Endothelial cell of umbilical vein (primary cell): ENCODE results near the gene WASHC2C.
"Not testable (repeated sequence)": the region's sequence is repeated elsewhere in the genome, so short reads cannot be mapped to it uniquely, and the experiment has no call there.

Experiments
- CTCF ChIP-seq, 2 donors: IDR thresholded peaks; 1 replicate in 1 of 2; 2 replicates in 1 of 2; pipeline ENCODE4 v1.5.1; 2011; ENCODE audit warnings: low read length in 2 of 2, mild to moderate bottlenecking in 2 of 2, moderate library complexity in 2 of 2, control low read depth in 1 of 2, inconsistent platforms in 1 of 2, low read depth in 1 of 2; ENCODE audit not compliant: insufficient read depth in 1 of 2; ENCODE audit errors: extremely low read depth in 1 of 2
- EZH2 ChIP-seq: IDR thresholded peaks from 2 replicates; pipeline ENCODE4 v1.6.1; 2012; ENCODE audit warnings: borderline replicate concordance, low read depth, mild to moderate bottlenecking, moderate library complexity, low read length, inconsistent platforms; ENCODE audit not compliant: severe bottlenecking
- POLR2A ChIP-seq: IDR thresholded peaks from 2 replicates; pipeline ENCODE4 v1.6.1; 2012; ENCODE audit warnings: low read depth, mild to moderate bottlenecking, control low read depth, low read length
- POLR2AphosphoS5 ChIP-seq: IDR thresholded peaks from 2 replicates; pipeline ENCODE4 v1.6.1; 2012; ENCODE audit warnings: low read depth, mild to moderate bottlenecking, control low read depth, low read length, moderate library complexity; ENCODE audit not compliant: insufficient read depth

DNA sequence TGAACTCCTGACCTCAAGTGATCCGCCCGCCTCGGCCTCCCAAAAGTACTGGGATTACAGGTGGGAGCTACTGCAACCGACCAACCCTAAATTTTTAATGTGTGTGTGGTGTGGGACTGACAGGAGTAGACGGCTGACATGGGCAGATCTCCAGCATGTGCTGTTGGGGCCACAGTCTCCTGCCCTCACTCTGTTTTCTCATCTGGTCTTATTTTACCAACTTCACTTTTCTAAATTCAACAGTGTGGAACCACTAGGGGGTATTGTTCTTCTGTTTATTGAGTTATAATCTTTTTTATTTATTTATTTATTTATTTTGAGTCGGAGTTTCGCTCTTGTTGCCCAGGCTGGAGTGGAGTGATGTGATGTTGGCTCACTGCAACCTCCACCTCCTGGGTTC, 14.9 kb downstream of the WASHC2C start:
- not testable (repeated sequence) for TF ChIP-seq CTCF (IDR thresholded peaks at IDR 0.05; ENCODE audit: extremely low read depth in 1 of 2, insufficient read depth in 1 of 2, low read depth in 1 of 2, low read length in 2 of 2); POLR2A; POLR2AphosphoS5; EZH2
